PC-9 (cell line): ENCODE measurements around the gene SNX12. TPM values are rescaled to one million over a fixed set of nuclear protein-coding genes. Genes with fewer than 3 reads are reported as not detected.
A peak's percentile ranks its signal among the peaks of the same experiment; 100 is the strongest.

Experiments
- BruUV-seq: library from RNA; stranded (reverse); fragments of 400-500 nt; replicated peaks from 2 replicates; lab custom pipeline; 2021; lab: Mats Ljungman, UMichigan
- CTCF ChIA-PET: fragments of 300-600 bp; sonication (Branson Sonifier 250); formaldehyde crosslinking; loops from one replicate; lab custom pipeline; 2022; ENCODE audit warnings: antibody characterized with exemption; lab: Charles Lee
- POLR2A ChIA-PET: fragments of 300-600 bp; sonication (Branson Sonifier 250); formaldehyde crosslinking; loops from one replicate; lab custom pipeline; 2022; ENCODE audit warnings: antibody characterized with exemption; ENCODE audit not compliant: unreplicated experiment; lab: Charles Lee
- DNase-seq, 2 experiments: peaks; one replicate each; pipeline versions ENCODE4 v3.0.0 to v3.0.0-alpha.2; 2015 to 2022; ENCODE audit warnings: mixed read lengths in 1 of 2
- H2AFZ ChIP-seq: fragments of 200-600 bp; sonication (generic); 2 replicates; pipeline ENCODE4 v1.8.1; 2017; ENCODE audit warnings: antibody characterized with exemption
- H3F3A ChIP-seq: fragments of 200-600 bp; sonication (generic); 2 replicates; pipeline ENCODE4 v1.8.1; 2017; ENCODE audit warnings: antibody characterized with exemption, mild to moderate bottlenecking, low read depth; ENCODE audit not compliant: insufficient read depth
- H3K27ac ChIP-seq: fragments of 200-600 bp; sonication (generic); 2 replicates; pipeline ENCODE4 v1.6.1; 2016; ENCODE audit warnings: mixed run types
- H3K27me3 ChIP-seq: fragments of 200-600 bp; sonication (generic); 2 replicates; pipeline ENCODE4 v1.6.1; 2016; ENCODE audit warnings: low read depth, mixed run types; ENCODE audit not compliant: insufficient read depth
- H3K36me3 ChIP-seq: fragments of 200-600 bp; sonication (generic); 2 replicates; pipeline ENCODE4 v1.6.1; 2016; ENCODE audit warnings: low read depth, mixed run types
- H3K4me1 ChIP-seq: fragments of 200-600 bp; sonication (generic); replicated peaks from 2 replicates; pipeline ENCODE4 v1.6.1; 2016; ENCODE audit warnings: mixed run types; ENCODE audit not compliant: insufficient read depth
- H3K4me2 ChIP-seq: fragments of 200-600 bp; sonication (generic); 2 replicates; pipeline ENCODE4 v1.6.1; 2017; ENCODE audit warnings: mixed run types
- H3K4me3 ChIP-seq: fragments of 200-600 bp; sonication (generic); 2 replicates; pipeline ENCODE4 v1.6.1; 2016; ENCODE audit warnings: mixed run types
- H3K79me2 ChIP-seq: fragments of 200-600 bp; sonication (generic); 2 replicates; pipeline ENCODE4 v1.6.1; 2017; ENCODE audit warnings: low read depth, mixed run types
- H3K9me2 ChIP-seq: fragments of 200-600 bp; sonication (generic); 2 replicates; pipeline ENCODE4 v1.8.1; 2017; ENCODE audit warnings: mild to moderate bottlenecking; ENCODE audit not compliant: insufficient read depth
- H3K9me3 ChIP-seq: fragments of 200-600 bp; sonication (generic); 2 replicates; pipeline ENCODE4 v1.8.1; 2016; ENCODE audit warnings: low read depth; ENCODE audit not compliant: insufficient read depth
- H4K20me1 ChIP-seq: fragments of 200-600 bp; sonication (generic); 2 replicates; pipeline ENCODE4 v1.8.1; 2017; ENCODE audit not compliant: insufficient read depth
- EZH2 ChIP-seq: fragments of 200-600 bp; sonication (generic); IDR thresholded peaks from 2 replicates; pipeline ENCODE4 v1.8.0; 2017; ENCODE audit warnings: antibody characterized with exemption, low read depth
- intact Hi-C: fragments of 100-400 bp; cut with micrococcal nuclease; formaldehyde crosslinking; loops from one replicate; pipeline ENCODE4 v1.10.0; 2022; ENCODE audit not compliant: unreplicated experiment
- total RNA-seq: library from RNA; stranded (reverse); gene quantifications from 2 replicates; pipeline ENCODE4 v1.2.3, GENCODE V29; 2021
- TF ChIP-seq, protein P1 (sequence below): fragments of 200-600 bp; sonication (generic); conservative IDR thresholded peaks from 2 replicates; pipeline ENCODE4 v1.6.1; 2017; ENCODE audit warnings: mixed run types, antibody characterized with exemption, mild to moderate bottlenecking, moderate library complexity

SNX12 gene
- total RNA-seq, 1 experiment from 2014 or later: 63.1 TPM

DNA sequence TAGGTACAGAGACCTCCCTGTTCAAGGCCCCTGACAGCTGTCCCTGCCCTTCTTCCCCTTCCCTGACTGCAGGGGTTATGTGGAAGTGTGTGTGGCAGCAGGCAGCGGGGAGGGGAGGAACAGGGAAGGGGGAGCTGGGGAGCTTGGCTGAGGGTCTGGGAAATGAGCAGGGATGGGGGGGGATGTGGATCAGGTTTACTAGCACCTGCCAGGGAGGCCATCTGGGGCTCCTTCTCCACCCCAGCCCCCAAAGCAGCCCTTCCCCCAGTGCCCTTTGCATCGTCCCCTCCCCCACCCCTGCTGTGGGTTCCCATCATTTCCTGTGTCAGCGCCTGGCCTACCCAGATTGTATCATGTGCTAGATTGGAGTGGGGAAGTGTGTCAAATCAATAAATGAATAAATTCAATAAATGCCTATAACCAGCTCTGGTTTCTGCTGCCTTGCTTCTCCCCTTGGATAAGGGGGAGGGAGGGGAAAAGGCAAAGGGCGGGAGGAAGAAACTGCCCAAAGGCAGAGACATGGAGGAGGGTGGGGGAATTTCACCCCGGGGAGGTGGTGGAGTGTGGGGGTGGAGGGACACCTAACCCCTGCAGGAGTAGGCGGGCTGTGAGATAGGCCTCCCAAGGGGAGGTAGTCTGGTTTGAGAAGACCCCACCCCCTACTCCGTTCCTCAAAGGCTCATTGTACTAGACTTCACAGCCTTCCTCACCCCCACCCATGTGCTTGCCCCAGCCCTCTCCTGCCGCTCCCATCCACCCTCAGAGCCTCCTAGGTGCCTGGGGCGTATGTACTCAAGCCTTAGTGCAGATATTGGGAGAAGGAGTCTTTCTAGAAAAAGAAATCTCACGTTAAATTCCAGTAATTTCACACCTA, 35.2 kb upstream of the SNX12 start:
- H3K4me2 ChIP-seq: no peak overlapping the region
- intact Hi-C loops: no loop called here
- TF ChIP-seq, protein P1, sequence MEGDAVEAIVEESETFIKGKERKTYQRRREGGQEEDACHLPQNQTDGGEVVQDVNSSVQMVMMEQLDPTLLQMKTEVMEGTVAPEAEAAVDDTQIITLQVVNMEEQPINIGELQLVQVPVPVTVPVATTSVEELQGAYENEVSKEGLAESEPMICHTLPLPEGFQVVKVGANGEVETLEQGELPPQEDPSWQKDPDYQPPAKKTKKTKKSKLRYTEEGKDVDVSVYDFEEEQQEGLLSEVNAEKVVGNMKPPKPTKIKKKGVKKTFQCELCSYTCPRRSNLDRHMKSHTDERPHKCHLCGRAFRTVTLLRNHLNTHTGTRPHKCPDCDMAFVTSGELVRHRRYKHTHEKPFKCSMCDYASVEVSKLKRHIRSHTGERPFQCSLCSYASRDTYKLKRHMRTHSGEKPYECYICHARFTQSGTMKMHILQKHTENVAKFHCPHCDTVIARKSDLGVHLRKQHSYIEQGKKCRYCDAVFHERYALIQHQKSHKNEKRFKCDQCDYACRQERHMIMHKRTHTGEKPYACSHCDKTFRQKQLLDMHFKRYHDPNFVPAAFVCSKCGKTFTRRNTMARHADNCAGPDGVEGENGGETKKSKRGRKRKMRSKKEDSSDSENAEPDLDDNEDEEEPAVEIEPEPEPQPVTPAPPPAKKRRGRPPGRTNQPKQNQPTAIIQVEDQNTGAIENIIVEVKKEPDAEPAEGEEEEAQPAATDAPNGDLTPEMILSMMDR: no peak
- TF ChIP-seq EZH2: no peak
- H3K9me3 ChIP-seq: no peaks in the 10 kb centered on the region
- no peak overlapping the region for H3K4me3 ChIP-seq
- CTCF ChIA-PET: no interaction called here
- no peaks in the 10 kb centered on the region for H3K9me2 ChIP-seq
- no peaks in the 10 kb centered on the region for H3K27me3 ChIP-seq
- H2AFZ ChIP-seq: no peak overlapping the region
- no peaks in the 10 kb centered on the region for H3K79me2 ChIP-seq
- no TSS peak for BruUV-seq
- H4K20me1 ChIP-seq: no peaks in the 10 kb centered on the region
- no peaks in the 10 kb centered on the region for H3F3A ChIP-seq
- POLR2A ChIA-PET: no interaction called here
- no peak for DNase-seq
- H3K4me1 ChIP-seq: no peaks in the 10 kb centered on the region
- H3K27ac ChIP-seq: no peak overlapping the region
- H3K36me3 ChIP-seq: no peaks in the 10 kb centered on the region

DNA sequence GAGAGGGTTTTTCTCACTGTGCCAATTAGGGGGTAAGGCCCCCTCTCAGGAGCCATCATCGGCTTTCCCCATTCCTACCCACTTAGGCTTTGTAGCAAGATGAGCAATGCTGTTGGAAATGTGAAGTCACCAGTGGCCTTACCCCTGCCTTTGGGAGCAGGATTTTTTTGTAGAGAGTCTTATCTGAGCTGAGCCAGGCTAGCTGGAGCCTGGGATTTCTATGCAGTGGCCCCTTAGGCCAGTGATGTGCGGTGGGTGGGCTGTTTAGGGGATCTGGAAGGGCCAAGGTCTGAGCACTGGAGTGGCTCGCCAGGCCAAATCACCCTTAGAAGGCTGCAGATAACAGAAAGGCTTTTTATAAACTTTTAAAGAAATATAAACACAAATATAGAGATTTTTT, 34.2 kb upstream of the SNX12 start:
- no peaks in the 10 kb centered on the region for H3K79me2 ChIP-seq
- H4K20me1 ChIP-seq: no peaks in the 10 kb centered on the region
- no peaks in the 10 kb centered on the region for H3F3A ChIP-seq
- ChIA-PET POLR2A (no interaction called here), CTCF (no interaction called here)
- no peak overlapping the region for H3K4me2 ChIP-seq
- H3K27ac ChIP-seq: no peak overlapping the region
- intact Hi-C loops: no loop called here
- BruUV-seq: TSS peak; percentile 15
- H2AFZ ChIP-seq: no peak overlapping the region
- no peaks in the 10 kb centered on the region for H3K36me3 ChIP-seq
- H3K27me3 ChIP-seq: no peaks in the 10 kb centered on the region
- DNase-seq: no peak
- no peak overlapping the region for H3K4me3 ChIP-seq
- TF ChIP-seq EZH2: no peak
- TF ChIP-seq, protein P1: no peak
- no peaks in the 10 kb centered on the region for H3K9me2 ChIP-seq
- no peaks in the 10 kb centered on the region for H3K9me3 ChIP-seq
- no peaks in the 10 kb centered on the region for H3K4me1 ChIP-seq

DNA sequence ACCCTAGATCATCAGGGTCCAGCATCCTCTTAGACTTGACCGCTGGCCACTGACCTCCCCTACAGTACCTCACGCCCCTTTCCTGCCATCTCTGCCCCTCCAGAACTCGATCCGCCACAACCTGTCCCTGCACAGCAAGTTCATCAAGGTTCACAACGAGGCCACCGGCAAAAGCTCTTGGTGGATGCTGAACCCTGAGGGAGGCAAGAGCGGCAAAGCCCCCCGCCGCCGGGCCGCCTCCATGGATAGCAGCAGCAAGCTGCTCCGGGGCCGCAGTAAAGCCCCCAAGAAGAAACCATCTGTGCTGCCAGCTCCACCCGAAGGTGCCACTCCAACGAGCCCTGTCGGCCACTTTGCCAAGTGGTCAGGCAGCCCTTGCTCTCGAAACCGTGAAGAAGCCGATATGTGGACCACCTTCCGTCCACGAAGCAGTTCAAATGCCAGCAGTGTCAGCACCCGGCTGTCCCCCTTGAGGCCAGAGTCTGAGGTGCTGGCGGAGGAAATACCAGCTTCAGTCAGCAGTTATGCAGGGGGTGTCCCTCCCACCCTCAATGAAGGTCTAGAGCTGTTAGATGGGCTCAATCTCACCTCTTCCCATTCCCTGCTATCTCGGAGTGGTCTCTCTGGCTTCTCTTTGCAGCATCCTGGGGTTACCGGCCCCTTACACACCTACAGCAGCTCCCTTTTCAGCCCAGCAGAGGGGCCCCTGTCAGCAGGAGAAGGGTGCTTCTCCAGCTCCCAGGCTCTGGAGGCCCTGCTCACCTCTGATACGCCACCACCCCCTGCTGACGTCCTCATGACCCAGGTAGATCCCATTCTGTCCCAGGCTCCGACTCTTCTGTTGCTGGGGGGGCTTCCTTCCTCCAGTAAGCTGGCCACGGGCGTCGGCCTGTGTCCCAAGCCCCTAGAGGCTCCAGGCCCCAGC, 32.7 kb upstream of the SNX12 start:
- no peak overlapping the region for H2AFZ ChIP-seq
- H4K20me1 ChIP-seq: no peaks in the 10 kb centered on the region
- TF ChIP-seq EZH2: no peak
- TF ChIP-seq, protein P1: no peak
- ChIA-PET POLR2A (no interaction called here), CTCF (interaction anchor here (0.5 to 0.6 kb wide), 2 partner anchors 130 to 230 kb away, joined by 4 read pairs; no protein-coding TSS in a partner anchor)
- no peaks in the 10 kb centered on the region for H3K4me1 ChIP-seq
- H3K36me3 ChIP-seq: no peaks in the 10 kb centered on the region
- H3K4me2 ChIP-seq: no peak overlapping the region
- H3K9me2 ChIP-seq: no peaks in the 10 kb centered on the region
- no peaks in the 10 kb centered on the region for H3K79me2 ChIP-seq
- H3K27ac ChIP-seq: no peak overlapping the region
- H3F3A ChIP-seq: no peaks in the 10 kb centered on the region
- no peak overlapping the region for H3K4me3 ChIP-seq
- H3K9me3 ChIP-seq: no peaks in the 10 kb centered on the region
- no peak for DNase-seq
- no peaks in the 10 kb centered on the region for H3K27me3 ChIP-seq
- BruUV-seq: no TSS peak
- intact Hi-C loops: no loop called here
